Measurements from ENCODE around the gene SETD3. TPM values are rescaled to one million over a fixed set of nuclear protein-coding genes. Genes with fewer than 3 reads are reported as not detected.

Gene SETD3
- total RNA-seq, 1 donor from 2014 or later, result 60.6 TPM

DNA sequence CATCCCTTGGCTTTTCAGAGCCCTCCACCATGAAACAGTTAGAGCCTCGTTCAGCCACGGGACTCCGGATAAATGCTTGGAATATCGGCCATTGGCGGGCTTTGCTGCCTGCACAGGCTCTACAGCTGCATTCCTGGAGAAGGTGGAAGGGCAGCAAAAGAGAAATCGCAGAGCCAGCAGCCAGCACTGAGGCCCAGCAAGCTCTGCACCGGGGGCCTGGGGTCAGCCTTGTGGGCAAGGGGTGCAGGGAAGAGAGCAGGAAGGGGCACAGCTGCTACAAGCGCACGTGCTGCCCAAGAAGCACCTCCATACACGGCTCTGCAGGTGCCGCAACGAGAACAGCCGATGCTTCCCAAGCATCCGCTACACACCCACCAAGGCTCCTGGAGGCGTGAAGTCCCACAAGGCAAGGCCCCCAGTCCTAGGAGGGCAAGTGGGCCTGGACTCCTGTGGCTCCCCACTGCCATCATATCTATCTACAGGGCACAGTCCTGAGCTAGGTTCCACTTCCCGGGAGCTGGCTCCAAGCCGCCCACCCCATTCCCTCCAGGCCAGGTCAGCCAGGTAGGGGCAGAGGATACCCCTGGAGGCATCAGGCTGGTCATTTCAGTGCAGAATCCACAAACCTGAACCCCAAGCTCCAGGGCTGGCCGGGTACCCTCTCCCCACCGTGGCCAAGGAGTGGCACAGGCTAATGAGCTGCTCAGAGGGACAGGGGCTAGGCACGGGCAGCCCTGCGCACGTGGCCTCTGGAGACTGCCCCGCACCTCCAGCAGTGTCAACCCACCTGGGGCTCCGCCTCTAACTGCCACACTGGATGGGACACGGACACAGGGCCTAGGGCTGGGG lies 40.7 kb upstream of the SETD3 start:
- Mint-ChIP-seq H3K36me3 (ENCODE audit: low read depth) (no peaks in the 10 kb centered on the region), H3K27ac (no peak overlapping the region), H3K4me1 (ENCODE audit: low read depth) (peaks cover 7% of the 10 kb centered on the region), H3K27me3 (ENCODE audit: insufficient read depth) (no peaks in the 10 kb centered on the region), H3K4me3 (no peak overlapping the region), H3K9me3 (no peaks in the 10 kb centered on the region)
- no peak for DNase-seq (ENCODE audit: low spot score)
- intact Hi-C loops (cut with micrococcal nuclease), result no loop called here

DNA sequence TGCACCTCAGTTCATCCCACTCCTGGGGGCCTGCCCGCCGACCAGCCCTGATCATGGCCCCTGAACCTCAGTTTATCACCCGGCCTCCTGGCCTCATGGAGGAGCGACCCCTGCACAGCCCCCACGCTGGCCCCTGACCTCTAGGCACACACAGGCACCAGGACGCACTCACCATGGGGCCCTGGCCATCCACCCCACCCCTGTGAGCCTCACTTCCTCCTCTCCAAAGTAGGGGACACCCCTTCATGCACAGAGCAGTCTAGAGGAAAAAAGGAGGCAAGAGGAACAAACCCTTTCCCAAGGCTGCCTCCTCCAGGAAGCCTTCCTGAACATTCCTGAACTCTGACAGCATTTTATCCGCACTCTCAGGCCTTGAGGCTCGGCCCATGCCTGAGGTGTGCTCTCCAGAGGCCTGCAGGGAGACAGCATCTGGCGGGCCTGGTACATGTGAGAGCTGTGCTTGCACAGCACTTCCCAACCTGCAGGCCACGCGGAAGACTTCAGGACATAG lies 40.0 kb upstream of the SETD3 start:
- Mint-ChIP-seq H3K9me3 (no peaks in the 10 kb centered on the region), H3K36me3 (ENCODE audit: low read depth) (no peaks in the 10 kb centered on the region), H3K27me3 (ENCODE audit: insufficient read depth) (no peaks in the 10 kb centered on the region), H3K27ac (no peak overlapping the region), H3K4me1 (ENCODE audit: low read depth) (peaks cover 7% of the 10 kb centered on the region), H3K4me3 (no peak overlapping the region)
- intact Hi-C loops (cut with micrococcal nuclease), result no loop called here
- no peak for DNase-seq (ENCODE audit: low spot score)

DNA sequence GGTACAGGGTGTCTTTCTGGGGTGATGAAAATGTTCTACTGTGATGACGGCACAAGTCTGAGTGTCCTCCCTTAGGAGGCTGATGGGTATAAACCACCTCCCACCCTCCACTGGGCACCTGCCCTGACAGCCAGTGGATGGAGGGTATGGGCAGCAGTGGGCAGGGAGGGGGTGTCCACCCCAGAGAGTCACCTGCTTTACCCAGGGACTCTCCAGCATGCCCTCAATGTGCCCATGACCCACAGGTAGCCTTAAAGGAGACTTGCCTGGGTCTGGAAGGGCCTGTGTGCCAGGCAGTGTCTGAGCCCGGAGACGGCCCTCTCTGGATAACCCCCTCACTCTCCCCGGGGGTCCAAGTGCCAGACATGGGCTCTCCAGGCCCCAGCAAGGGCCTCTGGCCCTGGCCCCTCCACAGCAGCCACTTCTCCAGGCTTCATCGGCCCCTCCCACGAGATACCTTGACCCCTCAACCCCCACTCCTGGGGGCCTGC lies 39.3 kb upstream of the SETD3 start:
- no peak for DNase-seq (ENCODE audit: low spot score)
- Mint-ChIP-seq H3K4me3 (no peak overlapping the region), H3K4me1 (ENCODE audit: low read depth) (peaks cover 3% of the 10 kb centered on the region), H3K36me3 (ENCODE audit: low read depth) (no peaks in the 10 kb centered on the region), H3K27ac (no peak overlapping the region), H3K9me3 (no peaks in the 10 kb centered on the region), H3K27me3 (ENCODE audit: insufficient read depth) (no peaks in the 10 kb centered on the region)
- intact Hi-C loops (cut with micrococcal nuclease), result no loop called here

DNA sequence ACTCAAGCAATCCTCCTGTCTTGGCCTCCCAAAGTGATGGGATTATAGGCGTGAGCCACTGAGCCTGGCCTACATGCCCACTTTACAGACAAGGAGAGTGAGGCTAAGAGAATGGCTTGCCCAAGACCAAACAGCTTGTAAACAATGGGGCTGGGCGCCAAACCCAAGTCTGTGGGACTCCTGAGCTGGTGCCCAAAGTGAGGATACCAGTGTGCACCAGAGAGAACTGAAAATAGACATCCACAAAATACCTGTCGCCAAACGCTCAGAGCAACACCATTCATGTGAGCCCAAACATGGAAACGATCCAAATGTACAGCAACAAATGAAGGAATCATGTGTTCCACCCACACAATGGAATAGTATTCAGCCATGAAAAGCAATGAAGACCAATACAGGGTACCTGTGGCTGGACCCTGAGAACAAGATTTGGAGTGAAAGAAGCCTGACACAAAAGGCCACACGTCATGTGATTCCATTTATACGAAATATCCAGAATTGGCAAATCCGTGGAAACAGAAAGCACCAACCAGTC lies 38.8 kb upstream of the SETD3 start:
- Mint-ChIP-seq H3K9me3 (no peaks in the 10 kb centered on the region), H3K27ac (no peak overlapping the region), H3K4me1 (ENCODE audit: low read depth) (no peaks in the 10 kb centered on the region), H3K4me3 (no peak overlapping the region), H3K27me3 (ENCODE audit: insufficient read depth) (no peaks in the 10 kb centered on the region), H3K36me3 (ENCODE audit: low read depth) (no peaks in the 10 kb centered on the region)
- DNase-seq (ENCODE audit: low spot score), result no peak
- intact Hi-C loops (cut with micrococcal nuclease), result no loop called here

DNA sequence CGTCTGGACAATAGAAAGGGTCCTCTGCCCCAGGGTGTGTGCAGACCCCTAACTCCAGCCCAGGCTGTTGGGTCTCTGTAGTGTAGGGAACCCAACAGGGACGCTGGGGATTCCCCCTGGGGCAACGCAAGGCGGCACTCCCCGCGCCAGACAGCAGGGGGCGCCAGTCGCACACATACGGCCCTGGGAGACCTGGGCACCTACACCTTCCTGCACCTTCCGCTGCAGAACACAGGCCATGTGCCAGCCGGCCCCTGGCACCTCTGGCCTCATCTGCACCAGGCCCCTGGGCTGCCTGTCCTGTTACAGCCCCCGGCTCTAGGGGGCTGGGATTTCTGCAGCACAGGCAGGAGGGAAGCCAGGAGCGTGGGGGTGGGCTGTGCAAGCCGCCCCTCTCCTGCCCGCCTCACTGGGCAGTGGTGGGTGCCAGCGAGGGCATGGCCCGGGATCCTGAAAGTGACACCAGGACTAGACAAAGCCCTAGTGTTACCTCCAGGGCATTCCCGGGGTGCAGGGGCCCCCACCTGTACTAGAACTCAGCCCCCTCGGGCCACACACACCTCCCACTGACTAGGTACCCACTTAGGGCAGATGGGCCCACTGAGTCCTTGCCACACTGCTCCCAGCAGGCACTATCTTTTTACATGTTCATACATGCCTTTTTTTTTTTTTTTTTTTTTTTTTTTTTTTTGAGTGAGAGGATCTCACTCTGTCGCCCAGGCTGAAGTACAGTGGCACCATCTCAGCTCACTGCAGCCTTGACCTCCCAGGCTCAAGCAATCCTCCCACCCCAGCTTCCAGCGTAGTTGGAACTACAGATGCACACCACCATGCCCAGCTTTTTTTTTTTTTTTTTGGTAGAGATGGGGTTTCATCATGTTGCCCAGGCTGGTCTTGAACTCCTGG lies 38.0 kb upstream of the SETD3 start:
- H3K9me3 Mint-ChIP-seq, result no peaks in the 10 kb centered on the region
- H3K4me1 Mint-ChIP-seq (ENCODE audit: low read depth), result no peaks in the 10 kb centered on the region
- H3K4me3 Mint-ChIP-seq, result no peak overlapping the region
- DNase-seq (ENCODE audit: low spot score), result peak; percentile 71
- H3K27me3 Mint-ChIP-seq (ENCODE audit: insufficient read depth), result no peaks in the 10 kb centered on the region
- intact Hi-C loops (cut with micrococcal nuclease), result loop anchor here (1.0 kb wide), 2 partner anchors 111 to 367 kb away; no protein-coding TSS in a partner anchor
- H3K27ac Mint-ChIP-seq, result no peak overlapping the region
- H3K36me3 Mint-ChIP-seq (ENCODE audit: low read depth), result no peaks in the 10 kb centered on the region

DNA sequence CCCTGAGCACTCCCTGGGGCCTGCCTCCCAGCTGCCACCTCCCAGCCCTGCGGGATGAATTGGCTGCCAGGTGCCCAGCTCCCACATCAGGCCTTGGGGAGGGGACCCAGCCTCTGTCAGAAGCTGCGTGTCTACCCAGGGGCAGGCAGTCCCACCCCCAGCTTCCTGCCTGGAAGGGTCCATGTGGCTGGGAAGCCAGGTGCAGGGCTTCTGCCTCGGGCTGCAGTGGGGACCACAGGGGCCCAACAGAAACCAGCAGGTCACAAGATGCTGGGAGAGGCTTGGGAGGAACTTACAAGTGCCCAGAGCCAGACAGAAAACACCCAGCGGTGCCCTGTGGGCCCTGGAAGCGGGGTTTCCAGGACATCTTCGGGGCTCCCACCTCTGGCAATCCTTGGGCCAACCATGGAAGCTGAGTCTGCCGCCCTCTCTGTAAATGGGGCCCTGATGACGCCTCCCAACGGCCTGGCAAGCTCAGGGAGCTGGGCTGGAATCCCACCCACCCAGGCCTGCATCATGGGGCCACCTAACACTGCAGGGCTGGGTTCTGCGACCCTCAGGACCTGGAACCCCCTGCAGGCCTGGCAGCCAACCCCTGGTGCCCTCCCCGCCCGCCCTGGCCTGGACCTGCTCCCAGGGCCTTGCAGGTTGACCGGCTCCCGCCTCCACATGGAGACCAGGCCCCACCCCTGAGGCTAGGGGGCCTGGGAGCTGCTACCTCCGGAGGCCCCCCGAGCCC lies 37.2 kb upstream of the SETD3 start:
- intact Hi-C loops (cut with micrococcal nuclease), result loop anchor here (1.0 kb wide), 2 partner anchors 111 to 367 kb away; no protein-coding TSS in a partner anchor
- no peak overlapping the region for H3K4me3 Mint-ChIP-seq
- H3K4me1 Mint-ChIP-seq (ENCODE audit: low read depth), result no peaks in the 10 kb centered on the region
- no peaks in the 10 kb centered on the region for H3K27me3 Mint-ChIP-seq (ENCODE audit: insufficient read depth)
- no peak overlapping the region for H3K27ac Mint-ChIP-seq
- no peaks in the 10 kb centered on the region for H3K36me3 Mint-ChIP-seq (ENCODE audit: low read depth)
- no peaks in the 10 kb centered on the region for H3K9me3 Mint-ChIP-seq
- no peak for DNase-seq (ENCODE audit: low spot score)

DNA sequence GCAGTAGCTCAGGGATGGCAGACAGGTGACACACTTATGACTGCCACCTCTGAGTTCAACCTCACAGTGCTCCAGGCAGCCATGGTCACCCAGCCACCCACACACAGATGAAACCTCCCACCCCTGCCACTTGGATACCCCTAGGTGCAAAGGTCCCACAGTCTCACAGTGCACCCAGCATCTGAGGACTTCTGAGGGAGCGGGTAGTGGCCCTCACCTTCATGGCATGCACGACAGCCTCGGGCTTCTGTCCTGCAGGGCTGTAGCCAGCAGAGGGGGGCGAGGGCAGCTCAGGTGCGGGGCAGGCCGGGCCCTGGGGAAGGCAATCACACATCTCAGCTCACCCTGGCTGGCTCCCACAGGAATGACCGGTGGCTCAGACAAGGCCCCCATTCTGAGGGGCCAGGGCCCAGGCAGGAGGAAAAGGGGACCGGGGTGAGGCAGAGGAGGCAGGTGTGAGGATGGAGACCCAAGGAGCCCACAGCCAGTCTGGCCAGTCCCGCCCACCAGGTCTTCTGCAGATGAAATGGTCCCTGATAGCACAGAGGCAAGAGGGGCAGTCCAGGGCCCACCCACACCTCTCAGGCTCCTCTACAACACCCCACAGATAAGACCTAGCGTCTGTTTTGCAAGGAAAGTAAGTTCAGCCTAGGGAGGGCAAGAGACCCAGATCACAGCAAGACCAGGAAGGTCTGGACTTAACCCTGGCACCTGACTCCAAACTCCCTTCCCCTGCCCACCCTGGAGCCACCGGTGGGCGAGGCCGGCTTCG lies 36.4 kb upstream of the SETD3 start:
- DNase-seq (ENCODE audit: low spot score), result no peak
- intact Hi-C loops (cut with micrococcal nuclease), result no loop called here
- no peaks in the 10 kb centered on the region for H3K27me3 Mint-ChIP-seq (ENCODE audit: insufficient read depth)
- no peak overlapping the region for H3K27ac Mint-ChIP-seq
- no peaks in the 10 kb centered on the region for H3K9me3 Mint-ChIP-seq
- no peaks in the 10 kb centered on the region for H3K36me3 Mint-ChIP-seq (ENCODE audit: low read depth)
- no peak overlapping the region for H3K4me3 Mint-ChIP-seq
- H3K4me1 Mint-ChIP-seq (ENCODE audit: low read depth), result no peaks in the 10 kb centered on the region

DNA sequence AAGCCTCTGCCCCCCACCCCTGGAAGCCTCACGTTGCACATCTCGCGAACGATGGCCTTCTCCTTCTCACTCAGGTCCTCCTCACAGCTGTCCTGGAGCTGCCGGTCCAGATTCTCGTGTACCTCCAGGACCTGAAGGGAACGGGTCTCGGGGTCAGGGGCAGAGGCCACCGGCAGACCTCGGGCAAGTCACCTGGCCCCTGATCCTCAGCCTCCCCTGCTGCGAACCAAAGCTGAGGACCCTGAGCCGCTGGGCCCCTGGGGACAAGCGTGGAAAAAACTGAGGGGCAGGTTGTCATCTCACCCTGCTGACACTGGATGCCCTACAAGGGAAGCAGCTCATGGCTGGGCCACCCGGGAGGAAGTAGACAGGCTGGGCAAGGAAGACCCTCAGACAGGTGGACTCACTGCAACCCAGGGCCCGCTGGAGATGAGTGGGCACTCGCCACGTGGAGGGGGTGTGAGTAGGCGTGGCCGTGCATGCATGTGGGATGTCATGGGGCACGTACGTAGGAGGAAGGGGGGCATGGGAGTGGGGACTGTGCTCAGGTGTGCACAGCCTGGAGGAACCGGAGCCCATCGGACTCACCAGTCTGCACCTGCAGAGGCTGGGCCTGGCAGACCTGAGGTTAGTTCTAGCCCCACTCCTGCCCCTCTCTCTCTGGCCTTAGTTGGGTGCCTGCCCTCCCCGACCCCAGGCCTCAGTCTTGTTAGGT lies 35.7 kb upstream of the SETD3 start:
- no peak overlapping the region for H3K27ac Mint-ChIP-seq
- peaks cover 1% of the 10 kb centered on the region for H3K36me3 Mint-ChIP-seq (ENCODE audit: low read depth)
- intact Hi-C loops (cut with micrococcal nuclease), result no loop called here
- no peaks in the 10 kb centered on the region for H3K27me3 Mint-ChIP-seq (ENCODE audit: insufficient read depth)
- H3K9me3 Mint-ChIP-seq, result no peaks in the 10 kb centered on the region
- H3K4me1 Mint-ChIP-seq (ENCODE audit: low read depth), result no peaks in the 10 kb centered on the region
- no peak overlapping the region for H3K4me3 Mint-ChIP-seq
- DNase-seq (ENCODE audit: low spot score), result no peak

DNA sequence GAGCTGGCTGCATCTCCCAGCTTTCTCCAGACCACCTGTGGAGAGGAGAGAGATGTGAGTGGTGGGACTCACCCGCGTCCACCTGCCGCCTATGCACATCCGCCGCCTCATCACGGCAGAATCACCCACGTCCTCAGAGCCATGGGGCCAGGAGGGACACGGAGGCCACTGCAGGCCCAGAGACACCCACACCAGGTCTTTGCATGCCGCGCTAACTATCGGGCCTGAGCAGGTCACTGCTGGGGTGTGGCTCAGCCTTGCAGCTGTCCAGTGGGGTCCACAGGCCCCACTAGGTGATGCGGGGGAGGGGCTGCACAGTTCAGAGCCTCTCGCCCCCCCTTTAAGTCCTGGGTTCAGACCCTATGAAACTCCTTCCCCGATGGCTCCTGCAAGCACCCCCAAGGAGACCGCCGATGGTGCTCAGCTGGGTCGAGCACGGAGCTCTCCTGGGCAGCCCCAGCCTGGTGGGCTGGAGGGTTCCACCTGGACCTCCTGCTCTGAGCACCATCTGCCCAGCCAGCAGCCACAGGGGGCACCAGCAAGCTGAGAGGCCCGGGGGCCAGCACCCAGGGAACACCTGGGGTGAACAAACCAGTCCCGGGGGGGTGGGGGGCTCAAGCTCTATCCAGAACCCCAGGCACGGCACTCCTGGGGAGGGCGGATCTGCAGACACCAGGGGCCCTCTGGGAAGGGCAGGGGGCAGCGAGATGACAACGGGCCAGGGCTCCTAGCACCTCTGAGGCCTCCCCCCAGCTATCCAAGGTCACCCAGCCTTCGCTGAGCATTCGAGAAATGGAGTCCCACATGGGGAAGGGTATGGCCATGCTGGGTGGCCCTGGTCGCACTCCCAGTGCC lies 34.9 kb upstream of the SETD3 start:
- H3K4me1 Mint-ChIP-seq (ENCODE audit: low read depth), result no peaks in the 10 kb centered on the region

DNA sequence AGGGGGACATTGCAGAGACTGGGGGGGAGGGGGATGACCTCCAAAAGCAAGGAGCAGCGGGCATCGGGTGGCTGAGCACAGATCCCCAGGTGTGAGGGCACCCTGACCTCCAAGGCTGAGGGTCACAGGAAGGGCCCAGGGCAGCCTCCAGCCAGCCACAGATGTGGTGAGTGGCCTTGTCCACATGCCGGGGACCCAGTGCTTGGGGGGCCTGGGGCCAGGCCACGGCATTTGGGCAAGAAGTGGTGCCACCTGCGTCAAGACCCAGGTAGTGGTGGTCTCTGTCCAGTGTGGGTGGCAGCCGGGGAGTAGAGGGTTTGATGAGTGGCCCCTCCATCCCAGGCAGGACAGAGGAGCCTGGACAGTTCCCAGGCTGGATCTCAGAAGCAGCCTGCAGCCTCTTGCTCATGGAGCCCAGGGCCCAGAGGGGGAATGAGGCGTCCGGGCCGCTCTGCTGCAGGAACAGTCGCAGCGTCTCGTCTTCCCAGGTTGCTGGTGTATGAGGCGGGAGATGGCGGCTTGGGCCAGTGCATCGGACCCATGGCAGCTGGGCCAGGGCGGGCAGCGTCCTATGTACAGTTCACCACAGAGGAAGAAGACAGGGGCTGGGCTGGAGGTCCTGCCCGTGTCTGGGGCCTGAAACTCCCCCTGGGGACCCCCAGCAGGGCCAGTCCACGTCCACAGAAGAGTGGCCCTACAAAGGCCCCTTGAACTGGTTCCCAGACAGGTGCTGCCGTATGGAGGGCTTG lies 34.1 kb upstream of the SETD3 start:
- Mint-ChIP-seq H3K4me1 (ENCODE audit: low read depth) (no peaks in the 10 kb centered on the region), H3K9me3 (no peaks in the 10 kb centered on the region), H3K36me3 (ENCODE audit: low read depth) (peaks cover 2% of the 10 kb centered on the region), H3K27me3 (ENCODE audit: insufficient read depth) (no peaks in the 10 kb centered on the region), H3K27ac (no peak overlapping the region), H3K4me3 (no peak overlapping the region)
- intact Hi-C loops (cut with micrococcal nuclease), result no loop called here
- no peak for DNase-seq (ENCODE audit: low spot score)

More for the DNA sequence above, 34.9 kb upstream of the SETD3 start:
- no peak for DNase-seq (ENCODE audit: low spot score)
- Mint-ChIP-seq H3K4me3 (no peak overlapping the region), H3K36me3 (ENCODE audit: low read depth) (peaks cover 1% of the 10 kb centered on the region), H3K27me3 (ENCODE audit: insufficient read depth) (no peaks in the 10 kb centered on the region), H3K9me3 (no peaks in the 10 kb centered on the region), H3K27ac (no peak overlapping the region)
- intact Hi-C loops (cut with micrococcal nuclease), result no loop called here

Measured in activated T-helper 1 cell treated with anti-CD3 and anti-CD28 coated beads, Interleukin-12 subunit alpha, Interleukin-12 subunit beta, Interleukin-2, Interleukin-4 antibody, amounts not matched to agents 30 ng/mL and 10 ng/mL and 1 ng/mL, durations not matched to agents 14 hours and 24 hours and 36 hours (primary cell).